H1 (cell line): ENCODE measurements around the gene TSHZ2. TPM values are rescaled to one million over a fixed set of nuclear protein-coding genes. Genes with fewer than 3 reads are reported as not detected.

ENCODE experiments used
- CTCF ChIA-PET: fragments of 300-600 bp; sonication (Branson Sonifier 250); formaldehyde crosslinking; loops from one replicate; lab custom pipeline; 2021; ENCODE audit not compliant: partially characterized antibody; lab: Charles Lee
- POLR2A ChIA-PET: fragments of 300-600 bp; sonication (Branson Sonifier 250); formaldehyde crosslinking; loops from one replicate; lab custom pipeline; 2021; ENCODE audit warnings: inconsistent platforms; ENCODE audit not compliant: partially characterized antibody; lab: Charles Lee
- DNase-seq, 2 experiments: peaks; one replicate each; pipeline versions ENCODE4 v3.0.0 to v3.0.0-alpha.2; 2010 to 2022; ENCODE audit warnings: low spot score in 2 of 2, low read depth in 1 of 2, mixed read lengths in 1 of 2
- FAIRE-seq: peaks from 2 replicates; lab custom pipeline; 2011; peaks lifted over from hg19 to GRCh38; lab: Jason Lieb, UNC
- H2AFZ ChIP-seq: 2 replicates; pipeline ENCODE4 v1.8.1; 2012; ENCODE audit warnings: low read length, inconsistent platforms
- H2AK5ac ChIP-seq: 2 replicates; pipeline ENCODE4 v1.6.1; 2013; ENCODE audit warnings: low read depth, low read length
- H2BK120ac ChIP-seq: replicated peaks from 2 replicates; pipeline ENCODE3; 2013; ENCODE audit warnings: low read depth, low read length, inconsistent platforms
- H2BK12ac ChIP-seq: 2 replicates; pipeline ENCODE4 v1.6.1; 2013; ENCODE audit warnings: low read depth, low read length
- H2BK15ac ChIP-seq: 2 replicates; pipeline ENCODE4 v1.6.1; 2013; ENCODE audit warnings: low read length
- H2BK20ac ChIP-seq: 2 replicates; pipeline ENCODE4 v1.6.1; 2013; ENCODE audit warnings: low read length
- H2BK5ac ChIP-seq: 2 replicates; pipeline ENCODE4 v1.6.1; 2013; ENCODE audit warnings: low read depth, low read length
- H3K14ac ChIP-seq: 2 replicates; pipeline ENCODE4 v1.6.1; 2013; ENCODE audit warnings: inconsistent platforms; ENCODE audit not compliant: insufficient read length
- H3K18ac ChIP-seq: 2 replicates; pipeline ENCODE4 v1.6.1; 2013; ENCODE audit warnings: low read length; ENCODE audit errors: extremely low read depth
- H3K23ac ChIP-seq: 2 replicates; pipeline ENCODE4 v1.6.1; 2013; ENCODE audit warnings: inconsistent platforms; ENCODE audit not compliant: insufficient read length
- H3K23me2 ChIP-seq: 2 replicates; pipeline ENCODE4 v1.6.1; 2013; ENCODE audit warnings: low read depth, low read length
- H3K27ac ChIP-seq: 2 replicates; pipeline ENCODE4 v1.6.1; 2011; ENCODE audit warnings: low read depth, low read length, inconsistent platforms
- H3K27me3 ChIP-seq, 4 experiments: replicated peaks in 1 of 4; 1 replicate in 1 of 4; 2 replicates in 3 of 4; pipeline versions ENCODE4 v1.6.1 to v1.8.1; 2011 to 2013; ENCODE audit warnings: low read length in 3 of 4, mild to moderate bottlenecking in 3 of 4, inconsistent platforms in 2 of 4, mixed read lengths in 2 of 4, moderate library complexity in 1 of 4; ENCODE audit not compliant: control insufficient read depth in 3 of 4, insufficient read depth in 3 of 4; ENCODE audit errors: extremely low read depth in 1 of 4
- H3K36me3 ChIP-seq, 4 experiments: 2 replicates each; pipeline versions ENCODE4 v1.6.1 to v1.8.1; 2011 to 2013; ENCODE audit warnings: mild to moderate bottlenecking in 4 of 4, low read length in 3 of 4, moderate library complexity in 2 of 4, control low read depth in 1 of 4, inconsistent platforms in 1 of 4; ENCODE audit not compliant: insufficient read depth in 4 of 4, control insufficient read depth in 2 of 4
- H3K4ac ChIP-seq: replicated peaks from 2 replicates; pipeline ENCODE3; 2013; ENCODE audit warnings: low read length, low read depth, mixed read lengths, inconsistent platforms; ENCODE audit not compliant: insufficient read length
- H3K4me1 ChIP-seq, 4 experiments: replicated peaks in 1 of 4; 1 replicate in 1 of 4; 2 replicates in 3 of 4; pipeline versions ENCODE4 v1.6.1 to v1.8.1; 2011 to 2013; ENCODE audit warnings: low read length in 3 of 4, inconsistent platforms in 2 of 4, mixed read lengths in 1 of 4; ENCODE audit not compliant: insufficient read depth in 4 of 4, control insufficient read depth in 3 of 4
- H3K4me2 ChIP-seq, 2 experiments: 2 replicates each; pipeline versions ENCODE4 v1.6.1 to v1.8.1; 2011 to 2013; ENCODE audit warnings: low read depth in 2 of 2, low read length in 2 of 2, control low read depth in 1 of 2, inconsistent platforms in 1 of 2, mild to moderate bottlenecking in 1 of 2; ENCODE audit not compliant: insufficient read depth in 1 of 2
- H3K4me3 ChIP-seq, 4 experiments: fragments of 200-600, 300-600 bp in 1 of 4; sonication (generic), shearing (Covaris generic), sonication (Bioruptor Twin) in 1 of 4; 2 replicates each; pipeline versions ENCODE4 v1.5.1 to v1.8.1; 2011 to 2016; ENCODE audit warnings: low read length in 4 of 4, low read depth in 3 of 4, control low read depth in 2 of 4, inconsistent platforms in 2 of 4, mild to moderate bottlenecking in 2 of 4, mixed read lengths in 1 of 4, moderate library complexity in 1 of 4; ENCODE audit not compliant: insufficient read depth in 2 of 4; ENCODE audit errors: extremely low read depth in 1 of 4
- H3K56ac ChIP-seq: replicated peaks from 2 replicates; pipeline ENCODE3; 2013; ENCODE audit warnings: low read depth, mild to moderate bottlenecking, mixed read lengths, low read length, inconsistent platforms; ENCODE audit not compliant: insufficient read length
- H3K79me1 ChIP-seq: 2 replicates; pipeline ENCODE4 v1.6.1; 2013; ENCODE audit warnings: low read depth, low read length, control low read depth
- H3K79me2 ChIP-seq, 2 experiments: 2 replicates each; pipeline versions ENCODE4 v1.6.1 to v1.8.1; 2012 to 2013; ENCODE audit warnings: low read length in 2 of 2, mild to moderate bottlenecking in 2 of 2, inconsistent platforms in 1 of 2; ENCODE audit not compliant: insufficient read depth in 2 of 2, control insufficient read depth in 1 of 2
- H3K9ac ChIP-seq, 4 experiments: replicated peaks in 1 of 4; 1 replicate in 1 of 4; 2 replicates in 3 of 4; pipeline versions ENCODE4 v1.6.1 to v1.8.1; 2011 to 2013; ENCODE audit warnings: low read depth in 3 of 4, low read length in 3 of 4, control low read depth in 2 of 4, mild to moderate bottlenecking in 2 of 4, moderate library complexity in 2 of 4, inconsistent platforms in 1 of 4; ENCODE audit errors: extremely low read depth in 1 of 4
- H3K9me3 ChIP-seq, 2 experiments: 2 replicates each; pipeline versions ENCODE4 v1.6.1 to v1.8.1; 2012 to 2013; ENCODE audit warnings: mild to moderate bottlenecking in 2 of 2, moderate library complexity in 2 of 2, control low read depth in 1 of 2, inconsistent platforms in 1 of 2, low read depth in 1 of 2, low read length in 1 of 2, mixed read lengths in 1 of 2; ENCODE audit not compliant: insufficient read depth in 2 of 2
- H4K20me1 ChIP-seq, 2 experiments: replicated peaks in 1 of 2; 2 replicates each; pipeline versions ENCODE3 to v1.8.1; 2011 to 2013; ENCODE audit warnings: inconsistent platforms in 2 of 2, low read length in 2 of 2, mild to moderate bottlenecking in 1 of 2; ENCODE audit not compliant: insufficient read depth in 2 of 2, control insufficient read depth in 1 of 2
- H4K5ac ChIP-seq: 2 replicates; pipeline ENCODE4 v1.6.1; 2013; ENCODE audit warnings: low read length, low read depth, mixed read lengths, inconsistent platforms; ENCODE audit not compliant: insufficient read length
- H4K8ac ChIP-seq: 2 replicates; pipeline ENCODE4 v1.8.0; 2013; ENCODE audit warnings: mild to moderate bottlenecking, moderate library complexity, low read length, inconsistent platforms; ENCODE audit not compliant: insufficient read depth; ENCODE audit errors: extremely low read depth
- H4K91ac ChIP-seq: replicated peaks from 2 replicates; pipeline ENCODE3; 2013; ENCODE audit warnings: low read length, mixed read lengths, inconsistent platforms; ENCODE audit not compliant: insufficient read length
- JUN ChIP-seq: IDR thresholded peaks from 2 replicates; pipeline ENCODE4 v1.6.1; 2011; ENCODE audit warnings: low read depth, mild to moderate bottlenecking, improper control_type of control experiment, low read length
- KDM1A ChIP-seq: fragments of 200-600, 300-600 bp; sonication (generic); IDR thresholded peaks from 2 replicates; pipeline ENCODE4 v1.7.1; 2016; ENCODE audit warnings: mild to moderate bottlenecking, low read length, borderline replicate concordance
- WGBS, 2 experiments: shearing (Covaris generic) in 1 of 2; methylation state at CpG; one replicate each; pipeline versions ENCODE4 v1.1.6 to v1.1.7; 2013 to 2015; ENCODE audit warnings: low lambda C conversion rate in 2 of 2, mixed read lengths in 2 of 2, inconsistent platforms in 1 of 2, low coverage in 1 of 2, missing lambda C conversion rate in 1 of 2; ENCODE audit not compliant: insufficient replicate concordance in 2 of 2, insufficient coverage in 1 of 2, insufficient read length in 1 of 2; ENCODE audit errors: extremely low coverage in 1 of 2, missing lambda C conversion rate in 1 of 2; 5-methylcytosine and 5-hydroxymethylcytosine counted together
- polyA plus RNA-seq, 7 experiments: library from polyadenylated mRNA; depleted of rRNA in 3 of 7; stranded (reverse) in 5 of 7; unstranded in 2 of 7; fragments of >200 nt in 5 of 7; fragments of 200-250 nt in 2 of 7; gene quantifications; 1 replicate in 5 of 7; 2 replicates in 1 of 7; 4 replicates in 1 of 7; pipeline versions ENCODE4 v1.2.1 to v1.2.3, GENCODE V29; 2011 to 2013; ENCODE audit warnings: missing spikeins in 2 of 7, mixed read lengths in 2 of 7
- total RNA-seq: library from RNA; stranded (reverse); fragmentation: NEBNext Ultra II Directional; extraction: Animal tissue kit (Norgen Biotek cat#: 25700); gene quantifications from 2 replicates; pipeline ENCODE4 v1.2.1, GENCODE V29; 2021

TSHZ2 gene
- total and polyA plus RNA-seq, 2 of the 8 experiments (the other 6 are each of a cell fraction or from before 2014, with no cell fraction given), result 0.14 to 0.30 TPM

- no peak overlapping the region for H3K9ac ChIP-seq
- H3K4ac ChIP-seq, result no peak overlapping the region
- no peaks in the 10 kb centered on the region for H3K9me3 ChIP-seq
- H3K4me2 ChIP-seq, result no peak overlapping the region
- peak overlapping the region; percentile 29; the same call in 1 of the 2 replicates for H2BK12ac ChIP-seq
- no peaks in the 10 kb centered on the region for H3K27me3 ChIP-seq
- FAIRE-seq (no peak), DNase-seq (no peak)
- H2BK20ac ChIP-seq, result no peak overlapping the region
- no peak overlapping the region for H2AK5ac ChIP-seq
- H3K27ac ChIP-seq, result no peak overlapping the region
- no peaks in the 10 kb centered on the region for H3K79me1 ChIP-seq
- no peak overlapping the region for H3K14ac ChIP-seq
- H3K18ac ChIP-seq, result no peak overlapping the region
- no peaks in the 10 kb centered on the region for H3K79me2 ChIP-seq
- H4K20me1 ChIP-seq, result no peaks in the 10 kb centered on the region
- CTCF ChIA-PET, result interaction anchor here (0.6 to 1.7 kb wide), 11 partner anchors 10 to 576 kb away, joined by 3 to 4 read pairs (median 3); no protein-coding TSS in a partner anchor
- peaks cover 0 to 9% (median 4%) of the 10 kb centered on the region in 4 experiments; a peak in 3 of 7 replicates for H3K4me1 ChIP-seq
- WGBS, 2 experiments, result 94% methylated on average over 9 of the region's 9 CpGs; no CpG with 5 or more reads in 1 of the 2 experiments
- POLR2A ChIA-PET, result no interaction called here
- H4K5ac ChIP-seq, result no peak overlapping the region
- 0 out of 2 replicates have a peak overlapping the region, but pooled peaks have one; percentile 22 for H2BK15ac ChIP-seq
- no peak overlapping the region for H2AFZ ChIP-seq
- H3K56ac ChIP-seq, result no peak overlapping the region
- TF ChIP-seq KDM1A (peak; percentile 65; the same call in 1 of the 2 replicates), JUN (no peak)
- H4K8ac ChIP-seq, result no peak overlapping the region
- no peak overlapping the region for H2BK5ac ChIP-seq
- peak overlapping the region; percentile 8 for H2BK120ac ChIP-seq
- no peaks in the 10 kb centered on the region for H3K36me3 ChIP-seq
- H3K23ac ChIP-seq, result no peak overlapping the region
- no peak overlapping the region for H4K91ac ChIP-seq
- no peaks in the 10 kb centered on the region for H3K23me2 ChIP-seq
- H3K4me3 ChIP-seq, result no peak overlapping the region
Measured at GRCh38 chr20:53332022-53332837, 360.1 kb downstream of the TSHZ2 start.
